Epidermal melanocyte (primary cell): Measurements from ENCODE around the gene MEPCE.
A peak's percentile ranks its signal among the peaks of the same experiment; 100 is the strongest.

Experiments
- DNase-seq: peaks from one replicate; pipeline ENCODE4 v3.0.0; 2011; ENCODE audit warnings: low spot score; ENCODE audit not compliant: insufficient read length

Gene MEPCE

DNA sequence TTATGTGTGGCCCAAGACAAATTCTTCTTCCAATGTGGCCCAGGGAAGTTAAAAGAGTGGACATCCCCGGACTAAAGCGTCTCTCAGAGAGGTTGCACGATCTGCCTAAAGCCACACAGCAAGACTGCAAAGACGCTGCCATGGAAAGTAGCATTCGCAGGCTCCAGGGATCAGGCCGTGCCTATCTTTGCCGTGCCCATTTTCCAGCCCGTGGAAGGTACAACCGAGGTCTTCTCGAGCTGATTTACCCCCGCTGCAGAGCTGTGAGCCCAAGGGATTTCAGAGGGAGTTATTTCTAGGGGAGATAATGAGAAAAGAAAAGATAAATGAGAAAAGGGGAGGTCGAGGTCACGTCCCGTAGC, 53.1 kb downstream of the MEPCE start:
- no peak for DNase-seq

DNA sequence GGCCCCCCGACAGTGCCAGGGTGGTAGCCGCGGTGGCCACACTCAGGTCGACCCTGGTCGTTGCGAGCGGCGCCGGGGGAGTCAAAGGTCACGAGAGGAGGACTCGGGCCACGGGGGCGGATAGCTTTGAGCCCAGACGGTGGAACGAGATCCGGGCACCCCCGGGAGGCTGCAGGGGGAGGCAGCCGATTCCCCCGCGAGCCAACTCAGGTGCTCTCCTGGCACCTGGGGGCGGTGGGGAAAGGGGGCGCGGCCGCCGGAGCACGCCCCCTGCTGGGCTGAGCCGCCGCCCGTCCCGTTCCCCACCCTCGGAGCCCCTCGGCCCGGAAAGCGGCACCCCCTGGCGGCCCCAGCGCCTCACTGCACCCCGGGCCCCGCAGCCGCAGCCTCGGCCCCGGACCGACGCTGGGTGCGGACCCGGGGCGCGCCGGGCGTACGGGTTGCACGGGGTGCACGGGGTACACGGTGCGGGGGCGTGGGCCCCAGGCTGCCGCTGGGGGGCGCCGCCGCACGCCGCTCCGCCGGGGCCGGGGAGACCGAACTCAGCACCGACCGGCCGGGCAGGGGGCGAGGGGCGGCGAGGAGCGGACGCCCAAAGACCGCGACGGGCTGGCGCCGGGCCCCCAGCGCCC, 53.6 kb downstream of the MEPCE start:
- DNase-seq: peak; percentile 54
